COLO829 (cell line): Measurements from ENCODE around the gene ZBTB40.

Experiments
- DNase-seq: peaks from one replicate; pipeline ENCODE4 v3.0.0; 2012; ENCODE audit warnings: low spot score

Gene ZBTB40

DNA sequence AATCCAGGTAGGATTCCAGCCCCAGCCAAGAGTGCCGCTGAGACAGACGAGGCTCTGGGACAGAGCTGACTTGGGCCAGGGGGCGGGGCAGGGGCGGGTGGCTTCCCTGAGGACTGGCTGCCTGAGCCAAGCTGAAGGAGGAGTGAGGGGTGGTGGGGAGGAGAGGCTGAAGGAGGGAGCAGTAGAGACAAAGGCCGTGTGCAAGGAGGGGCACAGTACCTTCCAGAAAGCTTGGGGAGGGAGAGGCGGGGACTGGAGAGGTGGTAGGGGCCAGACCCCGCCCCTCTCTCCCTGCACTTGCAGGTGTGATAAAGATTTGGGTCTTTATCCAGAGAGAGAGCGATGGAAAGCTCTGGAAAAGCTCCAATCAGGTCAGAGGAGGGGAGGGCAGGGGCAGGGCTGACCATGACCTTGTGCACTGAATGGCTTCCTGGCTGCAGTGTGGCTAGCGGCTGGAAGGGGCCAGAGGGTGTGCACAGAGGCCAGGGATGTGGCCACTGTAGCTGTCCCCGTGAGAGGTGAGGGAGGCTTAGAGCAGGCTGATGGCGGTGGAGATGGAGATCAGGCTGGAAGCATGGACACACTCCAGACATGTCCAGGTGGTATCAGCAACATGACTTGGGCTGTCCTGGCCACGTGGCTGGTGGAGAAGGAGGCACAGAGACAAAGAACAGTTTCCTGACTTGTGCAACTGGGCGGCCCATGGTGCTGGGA lies 104.9 kb downstream of the ZBTB40 start:
- DNase-seq, result no peak

DNA sequence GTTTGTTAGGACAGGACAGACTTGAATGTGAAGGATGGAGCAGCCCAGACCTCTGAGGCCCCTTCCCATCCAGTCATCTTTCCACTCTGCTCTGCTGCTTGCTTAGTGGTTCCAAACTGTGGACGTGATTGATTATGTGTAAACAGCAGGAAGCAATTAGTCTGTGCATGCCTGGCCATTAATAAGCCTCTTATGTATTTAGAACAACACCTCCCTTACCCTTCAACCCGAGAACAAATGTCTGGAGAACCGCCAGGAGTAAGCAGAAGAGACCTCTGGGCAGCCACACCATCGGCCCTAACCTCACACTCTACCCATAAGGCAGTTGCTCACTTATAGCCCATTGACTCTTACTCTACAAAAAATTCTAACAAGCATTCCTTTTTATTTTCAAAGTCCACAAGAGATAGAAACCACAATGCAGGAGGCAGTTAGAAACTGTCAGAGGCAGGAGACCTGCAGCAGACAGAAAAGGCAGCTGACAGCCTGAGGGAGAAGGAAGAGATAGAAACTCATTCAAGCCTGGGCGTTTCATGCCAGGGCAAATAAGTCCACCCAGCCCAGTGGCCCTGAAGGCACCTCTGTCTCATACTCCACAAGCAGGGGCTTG lies 105.8 kb downstream of the ZBTB40 start:
- DNase-seq, result peak; percentile 51

DNA sequence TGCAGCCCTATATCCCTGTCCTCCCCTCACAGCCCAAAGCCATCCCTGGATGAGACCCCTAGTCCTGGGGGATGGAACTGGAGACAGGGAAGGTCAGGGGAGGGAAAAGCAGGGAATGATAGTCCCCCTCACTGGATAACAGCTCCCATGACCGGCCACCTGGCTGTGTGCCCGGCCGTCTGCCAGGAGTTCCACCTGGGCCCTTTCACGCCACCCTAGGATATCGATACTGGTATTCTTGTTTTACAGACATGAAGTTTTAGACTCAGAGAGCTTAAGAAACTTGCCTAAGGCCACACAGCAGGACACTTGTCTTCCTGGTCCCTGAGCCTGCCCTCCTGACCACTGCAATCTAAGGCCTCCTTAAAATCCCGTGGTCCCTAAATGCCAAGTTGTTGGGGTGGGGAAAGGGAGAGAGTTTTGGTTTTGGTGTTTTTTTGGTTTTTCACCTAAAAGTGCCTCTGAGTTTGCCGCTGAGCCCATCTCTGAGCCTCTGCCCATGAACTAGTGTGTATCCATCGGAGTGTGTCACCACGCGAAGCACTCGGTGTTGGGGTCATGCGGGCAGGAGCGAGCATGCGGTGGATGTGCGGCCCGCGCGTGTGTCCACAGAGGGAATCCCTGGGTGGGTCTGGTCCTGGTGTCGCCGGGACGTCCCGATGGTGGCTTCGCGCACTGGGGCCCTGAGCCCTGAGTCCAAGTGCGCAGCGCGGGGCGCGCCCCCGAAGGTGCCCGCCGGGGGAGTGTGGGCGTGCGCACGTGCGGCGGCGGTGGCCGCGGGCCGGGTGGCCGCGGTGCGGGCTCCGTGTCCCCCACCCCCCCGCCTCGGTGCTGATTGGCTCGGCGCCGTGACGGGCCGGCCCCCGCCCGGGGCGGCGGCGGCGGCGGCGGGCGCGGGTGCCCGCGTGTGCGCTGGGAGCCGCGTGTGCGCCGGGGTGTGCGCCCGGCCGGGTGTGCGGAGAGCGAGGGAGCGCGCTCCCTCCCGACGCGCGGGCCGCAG lies 111.2 kb downstream of the ZBTB40 start, which contains the start of gene EPHA8:
Gene EPHA8, plus strand, starts transcription at position 906 of the 1,000 bp plus-strand sequence. CDS start 147 bp downstream, outside the sequence.
- DNase-seq, result no peak

DNA sequence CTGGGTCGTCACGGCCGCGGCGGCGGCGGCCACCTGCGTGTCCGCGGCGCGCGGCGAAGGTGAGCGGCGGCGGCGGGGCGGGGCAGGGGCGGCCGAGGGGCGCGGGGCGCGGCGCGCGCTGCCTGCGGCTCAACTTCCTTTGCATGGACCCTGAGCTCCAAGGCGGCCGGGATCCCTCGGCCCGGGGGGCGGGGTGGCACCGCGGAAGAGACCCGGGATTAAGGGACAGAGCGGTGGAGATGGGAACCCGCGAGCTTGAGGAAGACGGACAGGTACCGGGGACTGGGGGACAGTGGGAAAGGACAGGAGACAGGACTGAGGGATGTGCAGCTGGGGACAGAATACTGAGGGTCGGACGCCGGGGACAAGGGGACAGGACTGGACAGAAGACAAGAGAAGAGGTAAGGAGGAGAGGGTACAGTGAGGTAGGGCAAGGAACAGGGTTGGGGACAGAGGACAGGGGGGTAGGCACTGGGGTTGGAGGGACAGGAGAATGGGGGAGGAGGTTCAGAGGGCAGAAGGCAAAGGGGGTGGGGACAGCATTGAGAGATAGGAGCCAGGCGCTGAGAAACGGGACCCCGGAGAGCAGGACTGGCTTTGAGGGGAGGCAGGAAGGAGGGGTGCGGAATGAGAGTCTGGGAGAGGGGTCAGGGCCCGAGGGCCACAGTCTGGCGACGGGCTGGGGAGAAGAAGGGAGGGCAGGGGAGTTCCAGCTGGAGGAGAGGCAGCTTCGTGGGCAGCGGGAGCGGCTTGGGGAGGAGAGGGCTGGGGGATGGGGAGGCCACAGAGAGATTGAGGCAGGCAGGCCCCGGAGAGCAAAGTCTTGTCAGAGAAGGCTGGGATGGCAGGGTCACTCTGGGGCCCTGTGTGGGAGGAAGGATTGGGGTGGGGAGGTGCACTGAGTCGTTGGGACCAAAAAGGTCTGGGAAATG lies 112.3 kb downstream of the ZBTB40 start:
- DNase-seq, result no peak

DNA sequence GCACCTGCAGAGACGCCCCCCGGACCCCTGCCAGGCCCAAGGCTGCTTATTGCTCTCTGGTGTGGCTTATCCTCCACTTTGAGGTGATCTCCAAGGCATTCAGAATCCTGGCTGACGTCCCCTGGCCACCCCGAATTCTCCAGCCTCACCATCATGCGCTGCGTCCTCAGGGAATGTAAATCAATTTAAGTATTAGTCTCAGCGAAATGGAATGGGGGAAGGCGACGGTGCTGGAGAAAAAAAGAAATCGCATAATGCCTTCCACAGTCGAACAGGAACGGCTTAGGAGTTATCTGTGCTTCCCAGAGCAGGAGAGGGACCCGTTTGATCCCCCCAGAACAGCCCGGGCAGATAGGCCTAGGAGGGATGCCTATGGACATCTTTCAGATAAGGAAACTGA lies 114.5 kb downstream of the ZBTB40 start:
- no peak for DNase-seq

DNA sequence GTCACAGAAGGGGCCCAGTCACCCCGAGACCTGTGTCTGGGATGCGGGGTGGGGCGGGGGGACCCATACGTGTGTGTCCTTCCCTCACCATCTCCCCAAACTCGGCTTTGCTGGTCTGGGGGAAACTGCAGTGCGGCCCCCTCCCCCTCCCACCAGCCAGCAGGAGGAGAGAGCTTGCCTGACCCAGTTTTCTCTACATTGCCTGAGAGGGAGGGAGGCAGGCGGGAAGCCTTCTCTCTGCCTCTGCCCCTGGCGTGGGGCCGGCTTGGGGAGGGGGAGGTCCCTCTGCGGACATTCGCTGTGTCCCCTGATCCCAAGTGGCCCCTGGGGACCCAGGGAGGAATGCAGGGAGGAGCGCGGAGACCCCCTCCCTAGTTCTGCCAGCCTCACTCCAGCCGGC lies 115.5 kb downstream of the ZBTB40 start:
- DNase-seq, result no peak

DNA sequence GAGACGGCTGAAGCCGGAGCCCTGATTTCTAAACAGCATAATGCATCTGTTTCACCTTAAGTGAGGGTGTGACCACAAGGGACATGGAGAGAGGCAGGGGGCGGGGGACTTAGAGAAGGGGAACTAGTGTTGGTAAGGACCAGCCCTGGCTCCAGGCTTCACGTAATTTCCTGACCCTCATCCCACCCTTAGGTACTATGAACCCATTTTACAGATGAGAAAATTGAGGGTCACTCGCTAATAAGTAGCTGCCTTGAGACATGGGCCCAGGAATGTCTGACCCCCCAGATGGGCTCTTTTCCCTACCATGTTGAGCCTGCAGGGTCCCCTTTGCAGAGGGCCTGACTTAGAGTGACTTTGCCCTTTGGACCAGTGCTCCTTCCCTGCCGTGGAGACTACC lies 116.3 kb downstream of the ZBTB40 start:
- DNase-seq, result no peak

DNA sequence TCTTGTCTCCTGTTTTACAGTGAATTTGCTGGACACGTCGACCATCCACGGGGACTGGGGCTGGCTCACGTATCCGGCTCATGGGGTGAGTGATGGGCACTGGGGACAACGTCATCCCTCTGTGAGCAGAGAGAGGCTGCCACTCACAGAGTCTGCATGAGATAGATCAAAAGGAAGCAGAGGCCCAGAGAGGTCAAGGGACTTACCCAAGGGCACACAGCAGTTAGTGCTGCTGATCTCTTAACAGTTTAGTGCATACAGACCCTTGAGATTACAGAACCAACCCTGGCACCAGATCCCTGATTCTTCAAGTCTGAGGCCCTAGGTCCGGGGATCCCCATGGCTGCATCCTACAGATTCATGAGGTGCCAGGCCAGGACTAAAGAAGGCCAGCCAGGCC lies 117.6 kb downstream of the ZBTB40 start:
- DNase-seq, result no peak

DNA sequence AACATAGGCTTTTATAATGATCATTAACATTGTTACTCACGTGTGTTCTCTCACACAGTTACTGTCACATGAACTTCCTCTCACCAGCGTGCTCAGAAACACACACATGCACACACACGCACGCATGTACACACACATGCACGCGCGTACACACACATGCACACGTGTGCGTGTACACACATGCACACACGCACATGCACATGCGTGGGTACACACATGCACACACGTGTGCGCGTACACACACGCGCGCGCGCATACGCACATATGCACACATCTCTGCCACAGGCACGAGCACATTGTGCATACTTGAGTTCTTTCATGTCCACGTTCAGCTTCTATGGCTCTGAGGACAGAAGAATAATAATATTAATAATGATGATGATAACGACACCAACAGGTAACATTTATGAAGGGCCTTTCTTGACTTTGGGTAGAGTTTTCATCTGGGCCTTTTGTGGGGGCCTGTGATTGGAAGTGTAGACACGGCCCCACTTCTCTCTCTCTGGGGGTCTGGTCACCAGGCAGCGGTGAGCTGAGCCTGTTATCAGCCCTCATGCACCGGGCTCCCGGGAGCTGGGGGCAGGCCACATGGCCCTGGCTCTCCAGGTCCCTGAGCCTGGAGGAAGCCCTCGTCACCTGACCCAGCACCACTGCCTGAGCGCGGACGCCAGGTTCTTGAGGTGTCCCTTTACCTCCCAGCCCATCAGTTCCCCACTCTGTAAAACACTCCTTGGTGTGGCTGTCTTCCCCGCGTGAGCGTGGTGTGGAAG lies 118.7 kb downstream of the ZBTB40 start:
- DNase-seq, result no peak

DNA sequence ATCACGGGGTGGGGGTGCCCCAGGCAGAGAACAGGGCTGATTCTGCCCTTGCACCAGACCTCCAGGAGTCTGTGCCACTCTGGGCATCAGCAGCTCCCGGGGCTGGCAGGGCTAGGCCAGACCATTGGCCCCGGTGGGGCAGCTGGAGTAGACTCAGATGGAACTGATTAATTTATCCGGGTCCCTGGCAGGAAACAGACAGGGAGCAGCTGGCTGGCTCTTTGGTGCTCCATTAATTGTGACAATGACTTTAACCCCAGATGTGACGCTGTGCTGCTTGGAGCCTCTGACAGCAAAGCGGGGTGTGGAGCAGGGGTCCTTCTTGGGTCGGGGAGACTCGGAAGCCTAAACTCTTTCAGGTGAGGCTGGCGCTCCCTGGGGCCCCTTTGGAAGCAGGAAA lies 121.2 kb downstream of the ZBTB40 start:
- DNase-seq, result no peak

DNA sequence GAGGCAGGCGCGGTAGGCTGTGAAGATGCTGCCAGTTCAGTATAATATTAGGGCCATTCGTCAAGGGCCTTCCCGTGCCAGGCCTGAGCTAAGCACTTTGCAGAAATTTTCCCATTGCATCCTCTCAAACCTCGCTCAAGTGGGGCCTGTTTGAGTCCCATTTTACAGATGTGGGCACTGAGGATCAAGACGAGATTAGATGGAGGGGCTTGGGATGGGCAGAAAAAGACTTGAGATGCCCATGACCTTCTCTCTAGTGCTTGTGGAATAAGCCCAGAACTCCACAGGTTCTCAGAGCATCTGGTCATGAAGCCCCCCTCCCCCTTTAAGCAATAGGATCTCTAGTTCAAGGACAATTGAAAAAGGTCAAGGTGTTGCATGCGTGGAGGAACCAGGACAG lies 121.6 kb downstream of the ZBTB40 start:
- no peak for DNase-seq

DNA sequence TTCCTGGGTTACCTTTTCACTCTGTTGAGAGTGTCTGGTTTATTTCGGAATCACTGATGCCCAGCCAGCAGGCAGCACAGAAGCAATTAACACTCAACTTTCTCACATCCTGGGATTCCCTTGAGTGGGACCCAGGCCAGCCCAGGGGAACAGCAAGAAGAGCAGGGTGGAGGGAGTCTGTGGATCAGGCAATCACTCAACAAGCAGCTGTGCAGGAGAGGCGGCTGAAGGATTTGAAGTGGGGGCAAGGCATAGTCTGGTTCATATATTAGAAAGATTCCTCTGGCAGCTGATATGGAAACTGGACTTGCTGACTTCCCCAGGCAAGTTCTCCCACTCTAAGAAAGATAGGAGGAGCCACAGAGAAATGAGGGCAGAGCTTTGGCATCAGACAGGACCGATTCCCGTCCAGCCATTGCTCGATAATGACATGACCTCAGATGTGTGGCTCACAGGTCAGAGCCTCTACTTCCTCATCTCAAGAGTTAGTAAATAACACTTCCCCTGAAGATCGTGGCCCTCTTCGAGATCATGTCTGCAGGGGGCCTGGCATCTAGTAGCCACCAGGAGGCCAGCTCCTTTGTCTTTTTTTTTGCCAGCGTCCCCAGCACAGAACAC lies 124.0 kb downstream of the ZBTB40 start:
- no peak for DNase-seq

DNA sequence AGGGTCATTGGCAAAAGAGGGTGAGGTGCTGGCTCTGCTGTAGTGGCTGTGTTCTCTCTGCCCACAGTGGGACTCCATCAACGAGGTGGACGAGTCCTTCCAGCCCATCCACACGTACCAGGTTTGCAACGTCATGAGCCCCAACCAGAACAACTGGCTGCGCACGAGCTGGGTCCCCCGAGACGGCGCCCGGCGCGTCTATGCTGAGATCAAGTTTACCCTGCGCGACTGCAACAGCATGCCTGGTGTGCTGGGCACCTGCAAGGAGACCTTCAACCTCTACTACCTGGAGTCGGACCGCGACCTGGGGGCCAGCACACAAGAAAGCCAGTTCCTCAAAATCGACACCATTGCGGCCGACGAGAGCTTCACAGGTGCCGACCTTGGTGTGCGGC lies 124.5 kb downstream of the ZBTB40 start:
- DNase-seq, result no peak

DNA sequence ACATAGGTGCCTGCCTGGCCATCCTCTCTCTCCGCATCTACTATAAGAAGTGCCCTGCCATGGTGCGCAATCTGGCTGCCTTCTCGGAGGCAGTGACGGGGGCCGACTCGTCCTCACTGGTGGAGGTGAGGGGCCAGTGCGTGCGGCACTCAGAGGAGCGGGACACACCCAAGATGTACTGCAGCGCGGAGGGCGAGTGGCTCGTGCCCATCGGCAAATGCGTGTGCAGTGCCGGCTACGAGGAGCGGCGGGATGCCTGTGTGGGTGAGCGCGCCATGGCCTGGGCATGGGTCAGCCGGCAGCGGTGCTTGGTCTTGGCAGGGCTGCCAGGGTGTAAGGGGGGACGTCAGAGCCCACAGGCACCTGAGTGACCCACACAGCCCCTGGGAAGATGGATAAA lies 125.0 kb downstream of the ZBTB40 start:
- DNase-seq, result no peak

DNA sequence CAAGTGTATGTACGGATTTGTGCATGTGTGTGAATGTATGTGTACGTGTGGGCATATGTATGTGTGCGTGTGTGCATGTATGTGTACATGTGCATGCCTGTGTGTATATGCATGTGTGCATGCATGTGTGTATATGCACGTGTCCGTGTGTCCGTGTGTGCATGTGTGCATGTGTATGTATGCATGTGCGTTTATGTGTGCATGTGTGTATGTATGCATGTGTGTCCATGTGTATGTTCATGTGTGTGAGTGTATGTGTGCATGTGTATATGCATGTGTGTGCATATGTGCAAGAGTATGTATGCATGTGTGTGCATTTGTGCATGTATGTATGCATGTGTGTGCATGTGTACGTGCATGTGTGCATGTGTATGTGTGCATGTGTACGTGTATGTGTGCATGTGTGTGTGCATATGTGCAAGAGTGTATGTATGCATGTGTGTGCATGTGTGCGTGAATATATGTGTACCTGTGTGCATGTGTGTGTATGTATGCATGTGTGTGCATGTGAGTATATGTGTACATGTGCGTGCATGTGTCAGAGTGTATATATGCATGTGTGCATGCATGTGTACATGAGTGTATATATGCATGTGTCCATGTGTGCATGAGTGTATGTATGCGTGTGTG lies 127.2 kb downstream of the ZBTB40 start:
- DNase-seq, result no peak

DNA sequence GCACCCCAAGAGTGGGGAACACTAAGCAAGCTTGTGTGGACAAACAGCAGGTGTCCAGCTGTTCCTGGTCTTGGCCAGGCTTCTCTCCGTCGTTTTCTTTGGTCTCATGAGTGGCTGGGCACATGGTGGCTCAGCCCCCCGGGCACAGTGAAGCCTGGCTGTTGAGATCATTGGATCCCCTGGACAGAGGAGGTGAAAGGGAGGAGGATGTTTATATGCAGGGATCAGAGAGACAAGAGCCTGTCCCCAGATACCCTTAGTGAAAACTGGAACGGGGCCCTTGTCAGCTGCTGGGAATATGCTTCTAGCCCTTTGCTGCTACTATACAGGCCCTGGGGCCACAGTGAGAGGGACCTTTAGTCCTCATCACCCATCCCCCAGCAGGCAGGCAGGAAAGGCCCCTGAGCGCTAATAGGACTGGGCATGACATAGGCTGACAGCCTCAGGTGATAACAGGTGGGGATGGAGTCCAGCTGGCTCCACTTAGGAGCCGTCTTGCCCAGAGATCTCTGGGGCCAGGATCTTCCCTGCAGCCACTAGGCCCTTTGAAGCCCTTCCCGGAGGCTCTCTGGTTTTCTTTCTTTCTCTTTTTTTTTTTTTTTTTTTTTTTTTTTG lies 128.0 kb downstream of the ZBTB40 start:
- DNase-seq, result no peak
